ENCODE data around the gene ZBTB20.
A peak's percentile ranks its signal among the peaks of the same experiment; 100 is the strongest.

The ZBTB20 gene

GRCh38 chr3:114290911-114291901 is 855.9 kb downstream of the ZBTB20 start:
- no peak overlapping the region for H3K4me3 ChIP-seq (ENCODE audit: low read depth in 1 of 2, low read length in 2 of 2)
- DNase-seq, result peak; percentile 87

GRCh38 chr3:114286266-114286665 is 860.8 kb downstream of the ZBTB20 start:
- TF ChIP-seq CTCF (IDR thresholded peaks at IDR 0.05; ENCODE audit: borderline replicate concordance, extremely low read depth, low read length, poor library complexity, severe bottlenecking) (no peak), EZH2 (IDR thresholded peaks at IDR 0.05; ENCODE audit: borderline replicate concordance, low read depth, low read length, severe bottlenecking) (no peak)
- H2AFZ ChIP-seq (ENCODE audit: low read depth, low read length), result no peak overlapping the region
- no peaks in the 10 kb centered on the region for H3K27me3 ChIP-seq (ENCODE audit: insufficient read depth, low read length, poor library complexity)
- H3K36me3 ChIP-seq (ENCODE audit: insufficient read depth, low read length), result no peaks in the 10 kb centered on the region
- H3K27ac ChIP-seq (ENCODE audit: low read length), result no peak overlapping the region
- no peaks in the 10 kb centered on the region for H3K9me3 ChIP-seq (ENCODE audit: insufficient read depth, low read length, severe bottlenecking)
- no peak for ATAC-seq (ENCODE audit: insufficient read depth, low read depth)
- no peak for DNase-seq
- H3K4me2 ChIP-seq (ENCODE audit: insufficient read depth, low read length), result no peak overlapping the region
- H3K4me3 ChIP-seq (ENCODE audit: low read depth in 1 of 2, low read length in 2 of 2), result no peak overlapping the region
- H3K9ac ChIP-seq (ENCODE audit: low read depth, low read length), result no peak overlapping the region
- H3K79me2 ChIP-seq (ENCODE audit: insufficient read depth, low read length), result no peaks in the 10 kb centered on the region
- H4K20me1 ChIP-seq (ENCODE audit: insufficient read depth, low read length), result no peaks in the 10 kb centered on the region
- H3K4me1 ChIP-seq (ENCODE audit: insufficient read depth, low read length), result peaks cover 4% of the 10 kb centered on the region

More at GRCh38 chr3:114290911-114291901, 855.9 kb downstream of the ZBTB20 start:
- H3K4me2 ChIP-seq (ENCODE audit: insufficient read depth, low read length), result no peak overlapping the region
- peaks cover 7% of the 10 kb centered on the region for H3K27me3 ChIP-seq (ENCODE audit: insufficient read depth, low read length, poor library complexity)
- no peak overlapping the region for H3K9ac ChIP-seq (ENCODE audit: low read depth, low read length)
- H3K36me3 ChIP-seq (ENCODE audit: insufficient read depth, low read length), result no peaks in the 10 kb centered on the region
- ATAC-seq (ENCODE audit: insufficient read depth, low read depth), result peak; percentile 96
- H3K9me3 ChIP-seq (ENCODE audit: insufficient read depth, low read length, severe bottlenecking), result no peaks in the 10 kb centered on the region
- peaks cover 4% of the 10 kb centered on the region for H3K4me1 ChIP-seq (ENCODE audit: insufficient read depth, low read length)
- no peak for TF ChIP-seq EZH2 (IDR thresholded peaks at IDR 0.05; ENCODE audit: borderline replicate concordance, low read depth, low read length, severe bottlenecking)
- TF ChIP-seq CTCF (IDR thresholded peaks at IDR 0.05; ENCODE audit: borderline replicate concordance, extremely low read depth, low read length, poor library complexity, severe bottlenecking), result peak; percentile 96
- peak overlapping the region; percentile 35; the same call in 1 of the 2 replicates for H2AFZ ChIP-seq (ENCODE audit: low read depth, low read length)
- no peaks in the 10 kb centered on the region for H4K20me1 ChIP-seq (ENCODE audit: insufficient read depth, low read length)
- no peaks in the 10 kb centered on the region for H3K79me2 ChIP-seq (ENCODE audit: insufficient read depth, low read length)
- H3K27ac ChIP-seq (ENCODE audit: low read length), result no peak overlapping the region

- no peak overlapping the region for H3K27ac ChIP-seq (ENCODE audit: low read length)
- TF ChIP-seq CTCF (IDR thresholded peaks at IDR 0.05; ENCODE audit: borderline replicate concordance, extremely low read depth, low read length, poor library complexity, severe bottlenecking) (no peak), EZH2 (IDR thresholded peaks at IDR 0.05; ENCODE audit: borderline replicate concordance, low read depth, low read length, severe bottlenecking) (no peak)
- no peaks in the 10 kb centered on the region for H3K79me2 ChIP-seq (ENCODE audit: insufficient read depth, low read length)
- no peaks in the 10 kb centered on the region for H4K20me1 ChIP-seq (ENCODE audit: insufficient read depth, low read length)
- H3K36me3 ChIP-seq (ENCODE audit: insufficient read depth, low read length), result no peaks in the 10 kb centered on the region
- ATAC-seq (ENCODE audit: insufficient read depth, low read depth), result no peak
- H3K9me3 ChIP-seq (ENCODE audit: insufficient read depth, low read length, severe bottlenecking), result no peaks in the 10 kb centered on the region
- H3K27me3 ChIP-seq (ENCODE audit: insufficient read depth, low read length, poor library complexity), result no peaks in the 10 kb centered on the region
- no peaks in the 10 kb centered on the region for H3K4me1 ChIP-seq (ENCODE audit: insufficient read depth, low read length)
- no peak overlapping the region for H2AFZ ChIP-seq (ENCODE audit: low read depth, low read length)
- H3K4me2 ChIP-seq (ENCODE audit: insufficient read depth, low read length), result no peak overlapping the region
- H3K4me3 ChIP-seq (ENCODE audit: low read depth in 1 of 2, low read length in 2 of 2), result no peak overlapping the region
- DNase-seq, result no peak
- H3K9ac ChIP-seq (ENCODE audit: low read depth, low read length), result no peak overlapping the region
Observed at GRCh38 chr3:114285648-114286230, 861.3 kb downstream of the ZBTB20 start.

Measured in DND-41 (cell line).